H1 (cell line): Measurements from ENCODE around the gene CCDC12. TPM values are rescaled to one million over a fixed set of nuclear protein-coding genes. Genes with fewer than 3 reads are reported as not detected.

Experiments used
- CEBPB ChIP-seq: IDR thresholded peaks from 2 replicates; pipeline ENCODE4 v1.6.1; 2012; ENCODE audit warnings: low read depth, low read length
- SIX5 ChIP-seq: IDR thresholded peaks from 2 replicates; pipeline ENCODE4 v1.6.1; 2011; ENCODE audit warnings: mild to moderate bottlenecking, low read depth, low read length
- TBP ChIP-seq: IDR thresholded peaks from 2 replicates; pipeline ENCODE4 v1.6.1; 2011; ENCODE audit warnings: low read depth, low read length, improper control_type of control experiment
- YY1 ChIP-seq: IDR thresholded peaks from 2 replicates; pipeline ENCODE4 v1.6.1; 2011; ENCODE audit warnings: low read depth, mild to moderate bottlenecking, low read length
- polyA plus RNA-seq, 7 experiments: library from polyadenylated mRNA; depleted of rRNA in 3 of 7; stranded (reverse) in 5 of 7; unstranded in 2 of 7; fragments of >200 nt in 5 of 7; fragments of 200-250 nt in 2 of 7; gene quantifications; 1 replicate in 5 of 7; 2 replicates in 1 of 7; 4 replicates in 1 of 7; pipeline versions ENCODE4 v1.2.1 to v1.2.3, GENCODE V29; 2011 to 2013; ENCODE audit warnings: missing spikeins in 2 of 7, mixed read lengths in 2 of 7
- total RNA-seq: library from RNA; stranded (reverse); fragmentation: NEBNext Ultra II Directional; extraction: Animal tissue kit (Norgen Biotek cat#: 25700); gene quantifications from 2 replicates; pipeline ENCODE4 v1.2.1, GENCODE V29; 2021

Gene CCDC12
- total and polyA plus RNA-seq, 2 of the 8 experiments (the other 6 are each of a cell fraction or from before 2014, with no cell fraction given), result 29.5 to 41.3 TPM

- TF ChIP-seq YY1 (no peak), TBP (no peak), SIX5 (no peak), CEBPB (no peak)
Measured at GRCh38 chr3:46997453-46998091, 21.0 kb upstream of the CCDC12 start (continued).
